Colon (tissue), 2 donors: ENCODE results near the gene MPP3.

Experiments used
- FAIRE-seq: peaks from 2 replicates; lab custom pipeline; 2012; peaks lifted over from hg19 to GRCh38; lab: Jason Lieb, UNC
- donor health status: control.
- donor health status: control.

The MPP3 gene

GRCh38 chr17:43772877-43773648, 59.9 kb downstream of the MPP3 start:
- FAIRE-seq = no peak

DNA sequence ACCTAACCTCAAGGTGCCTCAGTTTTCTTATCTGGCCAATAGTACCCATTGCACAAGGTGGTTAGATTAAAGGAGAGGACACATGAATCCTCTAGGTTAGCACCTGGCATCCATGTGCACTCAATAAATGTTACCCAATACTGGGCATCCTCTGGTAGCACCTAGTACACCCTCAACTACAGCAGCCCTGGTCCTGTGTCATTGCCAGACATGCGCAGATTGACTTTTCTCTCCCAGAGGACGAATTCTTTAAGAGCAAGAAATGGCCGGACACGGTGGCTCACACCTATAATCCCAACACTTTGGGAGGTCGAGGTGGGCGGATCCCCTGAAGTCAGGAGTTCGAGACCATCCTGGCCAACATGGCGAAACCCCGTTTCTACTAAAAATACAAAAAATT, 61.5 kb downstream of the MPP3 start:
- no peak for FAIRE-seq

DNA sequence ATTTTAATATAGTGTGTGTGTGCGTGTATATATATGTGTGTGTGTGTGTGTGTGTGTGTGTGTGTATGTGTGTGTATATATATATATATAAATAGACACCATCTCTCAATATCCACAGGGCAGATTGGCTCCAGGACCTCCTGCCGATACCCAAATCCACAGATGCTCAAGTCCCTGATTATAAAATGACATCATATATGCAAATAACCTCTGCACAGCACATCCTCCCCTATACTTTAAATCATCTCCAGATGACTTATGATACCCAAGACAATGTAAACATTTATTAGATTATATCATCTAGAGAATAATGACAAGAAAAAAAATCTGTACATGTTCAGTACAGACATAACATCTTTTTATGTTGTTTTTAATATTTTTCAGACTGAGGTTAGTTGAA, 62.0 kb downstream of the MPP3 start:
- FAIRE-seq = no peak

DNA sequence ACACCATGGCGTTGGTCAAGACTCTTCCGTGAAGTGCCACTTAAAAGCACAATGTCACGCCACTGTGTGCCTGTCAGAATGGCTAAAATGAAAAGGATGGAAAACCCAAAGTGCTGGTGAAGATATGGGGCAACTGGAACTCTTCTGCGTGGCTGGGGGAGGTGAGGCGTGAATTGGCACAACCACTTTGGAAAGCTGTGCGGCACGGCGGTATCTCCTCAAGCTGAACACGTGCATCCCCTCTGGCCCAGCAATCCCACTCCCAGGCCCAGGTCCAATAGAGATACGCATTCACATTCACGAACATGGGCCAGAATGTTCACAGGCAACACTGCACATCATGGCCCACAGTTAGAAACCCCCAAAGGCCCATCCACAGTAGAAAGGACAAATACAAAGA, 63.1 kb downstream of the MPP3 start:
- FAIRE-seq = no peak

DNA sequence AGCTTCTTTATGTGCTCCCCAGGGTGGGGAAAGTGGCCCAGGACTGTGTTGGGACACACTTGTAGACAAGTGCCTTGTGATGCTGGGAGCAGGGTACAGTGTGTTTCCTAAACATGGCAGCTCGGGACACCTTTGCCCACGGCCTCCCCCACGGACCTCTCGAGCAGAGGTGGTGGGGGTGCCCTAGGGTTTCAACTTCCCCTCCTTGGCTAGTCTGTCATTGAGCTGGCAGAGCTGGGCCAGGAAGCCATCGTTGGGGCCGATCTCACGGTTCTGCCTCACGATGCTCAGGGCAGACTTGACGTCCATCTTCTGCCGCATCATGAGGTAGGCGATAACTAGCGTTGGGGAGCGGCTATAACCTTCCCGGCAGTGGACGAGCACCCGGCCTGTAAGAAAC, 63.5 kb downstream of the MPP3 start:
- no peak for FAIRE-seq

GRCh38 chr17:43768943-43769342, 64.0 kb downstream of the MPP3 start:
- FAIRE-seq = no peak

GRCh38 chr17:43768382-43768781, 64.6 kb downstream of the MPP3 start:
- FAIRE-seq = no peak

DNA sequence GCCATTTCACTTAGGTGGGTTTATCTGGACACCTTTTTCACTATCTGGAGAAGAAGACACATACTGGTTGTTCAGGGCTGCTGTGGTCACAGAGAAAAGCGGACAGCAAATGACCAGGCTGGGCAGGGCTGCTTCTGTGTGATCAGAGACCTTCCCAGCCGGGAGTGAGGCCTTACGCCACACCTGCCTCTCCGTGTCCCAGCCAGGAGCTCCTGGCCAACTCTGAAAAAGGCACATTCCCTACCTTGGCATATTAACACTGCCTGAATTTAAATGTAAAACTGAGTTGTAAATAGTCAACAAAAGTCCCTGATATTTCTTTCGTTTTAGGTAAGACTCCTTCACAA, 65.3 kb downstream of the MPP3 start:
- FAIRE-seq = no peak

- no peak for FAIRE-seq
Observed at GRCh38 chr17:43767053-43767712, 65.8 kb downstream of the MPP3 start.

GRCh38 chr17:43766413-43767052, 66.4 kb downstream of the MPP3 start:
- no peak for FAIRE-seq

- peak; percentile 61 for FAIRE-seq
Observed at GRCh38 chr17:43760254-43760852, 72.6 kb downstream of the MPP3 start.

DNA sequence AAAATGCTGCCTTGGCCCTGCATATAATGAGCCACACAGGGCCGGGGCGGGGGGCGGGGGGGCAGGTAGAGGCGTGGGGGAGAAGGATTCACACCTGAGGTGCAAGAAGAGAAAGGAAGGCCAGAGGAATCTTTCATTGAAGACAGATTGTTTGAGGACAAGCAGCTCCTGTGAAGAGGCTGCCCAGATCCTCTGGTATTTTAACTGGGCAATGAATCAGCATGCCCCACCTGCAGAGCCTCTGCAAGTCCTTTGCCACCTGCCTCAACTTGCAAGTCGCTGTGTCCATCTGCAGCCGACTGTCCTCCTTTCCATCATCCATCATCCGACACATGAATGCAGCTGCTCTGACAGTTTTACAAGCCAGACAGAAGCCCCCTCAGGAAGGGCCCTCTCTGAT, 73.1 kb downstream of the MPP3 start:
- FAIRE-seq = no peak

DNA sequence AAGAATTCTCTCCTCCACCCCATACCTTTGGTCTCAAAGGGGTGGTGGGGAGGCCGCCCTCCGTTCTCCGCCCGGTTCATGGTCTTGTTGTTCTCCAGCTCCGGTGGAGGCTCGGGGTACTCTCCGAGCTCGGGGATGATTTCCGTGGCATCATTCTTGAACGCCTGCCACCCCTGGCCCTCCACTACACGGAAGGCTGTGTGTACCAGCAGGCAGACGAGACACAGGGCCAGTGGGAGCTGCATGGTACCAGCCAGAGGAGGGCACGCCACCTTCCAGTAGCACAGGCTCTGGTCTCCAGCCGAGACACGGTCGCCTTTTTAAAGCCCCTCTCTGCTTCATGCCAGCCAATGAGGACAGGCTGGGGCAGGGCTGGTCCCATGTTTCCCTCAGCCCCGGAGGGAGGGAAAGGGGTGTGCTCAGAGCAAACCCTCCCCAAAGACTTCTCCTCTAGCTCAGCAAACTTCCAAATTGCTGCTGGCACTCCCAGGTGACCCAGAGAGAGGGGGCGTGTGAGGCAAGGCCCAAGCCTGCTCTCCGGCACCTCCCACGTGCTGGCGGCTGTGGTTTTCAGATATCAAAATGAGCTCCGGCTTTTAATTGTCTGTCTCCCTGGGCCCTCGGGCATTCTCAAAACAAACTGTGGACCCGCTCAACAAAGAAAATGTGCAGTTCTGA, 74.3 kb downstream of the MPP3 start, which contains the start of gene SOST:
TSS of gene SOST (minus strand) at position 295 of the 678 bp plus-strand sequence. CDS start at position 245, 50 bp downstream.
- FAIRE-seq = no peak

DNA sequence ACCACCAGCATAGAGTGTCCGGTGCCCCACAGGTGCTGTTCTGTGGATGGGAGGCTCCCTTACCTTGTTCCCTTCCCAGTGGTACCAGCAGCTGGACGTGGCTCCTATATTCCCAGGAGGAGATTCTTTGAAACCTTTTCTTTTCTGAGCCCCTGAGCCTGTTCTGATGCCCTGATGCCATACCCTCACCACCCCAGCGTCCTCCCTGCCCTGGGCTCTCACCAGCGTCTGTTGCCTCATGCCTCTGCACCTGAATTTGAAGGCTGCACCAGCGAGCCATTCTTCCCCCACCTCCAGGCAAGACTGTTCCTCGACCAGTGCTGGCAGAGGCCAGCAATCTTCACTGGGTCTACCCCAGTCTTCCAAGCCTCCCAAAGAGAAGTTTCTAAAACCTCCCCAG, 74.9 kb downstream of the MPP3 start:
- no peak for FAIRE-seq

DNA sequence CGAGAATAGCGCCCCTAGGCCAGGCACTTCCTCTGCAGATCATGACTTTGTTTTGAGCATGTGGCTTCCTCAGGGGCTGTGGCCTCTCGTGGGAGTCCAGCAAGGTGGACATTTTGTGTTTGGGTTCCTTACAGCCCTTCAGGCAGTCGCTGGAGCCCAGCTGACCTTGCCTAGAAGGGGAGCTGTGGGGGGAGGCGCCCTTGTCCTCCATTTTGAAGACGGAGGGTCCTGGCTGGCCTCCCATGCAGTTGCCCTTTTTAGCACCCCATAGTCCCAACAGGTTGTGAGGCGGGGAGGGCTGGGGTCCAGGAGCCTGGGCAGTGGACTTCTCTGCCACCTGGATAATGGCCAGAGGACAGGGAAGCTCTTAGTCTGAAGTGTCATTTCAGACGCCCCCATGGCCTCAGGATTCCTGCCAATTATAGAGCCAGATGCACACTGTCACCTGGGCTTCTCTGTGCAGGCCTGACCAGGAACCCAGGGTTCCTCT, 75.7 kb downstream of the MPP3 start:
- no peak for FAIRE-seq

- FAIRE-seq = no peak
Observed at GRCh38 chr17:43756201-43756600, 76.7 kb downstream of the MPP3 start.

GRCh38 chr17:43755389-43755875, 77.5 kb downstream of the MPP3 start:
- no peak for FAIRE-seq

GRCh38 chr17:43754947-43755346, 78.0 kb downstream of the MPP3 start:
- FAIRE-seq = no peak

- no peak for FAIRE-seq
Observed at GRCh38 chr17:43753493-43754129, 79.3 kb downstream of the MPP3 start.
